COLO829 (cell line): ENCODE measurements around the gene DGKH.
A peak's percentile ranks its signal among the peaks of the same experiment; 100 is the strongest.

Source experiments
- DNase-seq: peaks from one replicate; pipeline ENCODE4 v3.0.0; 2012; ENCODE audit warnings: low spot score

Gene DGKH

GRCh38 chr13:42232671-42233070 lies 184.2 kb downstream of the DGKH start:
- DNase-seq, result no peak

- DNase-seq, result no peak
Measured at GRCh38 chr13:42233726-42234125, 185.3 kb downstream of the DGKH start.

DNA sequence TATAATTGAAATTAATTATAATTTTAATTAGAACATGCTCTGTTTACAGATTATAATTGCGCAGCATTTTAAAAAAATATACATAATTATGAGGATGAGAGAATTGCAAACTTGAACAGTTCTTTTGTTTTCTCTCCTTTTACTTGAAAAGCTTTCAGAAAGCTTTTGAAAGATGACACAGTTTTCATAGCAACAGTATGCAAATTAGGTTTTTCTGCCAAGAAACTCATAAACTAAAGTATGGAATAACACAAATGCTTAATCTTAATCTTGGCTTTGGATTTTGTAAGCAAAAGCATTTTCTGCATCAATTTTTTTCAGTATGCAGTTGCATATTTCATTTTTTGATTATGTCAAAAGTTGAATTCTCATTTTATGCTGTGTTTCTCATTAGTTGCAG lies 190.7 kb downstream of the DGKH start:
- no peak for DNase-seq

- DNase-seq, result no peak
Measured at GRCh38 chr13:42239644-42240043, 191.2 kb downstream of the DGKH start.

GRCh38 chr13:42246541-42246940 lies 198.1 kb downstream of the DGKH start:
- DNase-seq, result no peak

GRCh38 chr13:42247883-42248282 lies 199.4 kb downstream of the DGKH start:
- no peak for DNase-seq

GRCh38 chr13:42255886-42256285 lies 207.4 kb downstream of the DGKH start:
- no peak for DNase-seq

GRCh38 chr13:42258747-42259146 lies 210.3 kb downstream of the DGKH start:
- DNase-seq, result no peak

- no peak for DNase-seq
Measured at GRCh38 chr13:42259515-42259914, 211.1 kb downstream of the DGKH start.

GRCh38 chr13:42260903-42261654 lies 212.6 kb downstream of the DGKH start:
- DNase-seq, result no peak

DNA sequence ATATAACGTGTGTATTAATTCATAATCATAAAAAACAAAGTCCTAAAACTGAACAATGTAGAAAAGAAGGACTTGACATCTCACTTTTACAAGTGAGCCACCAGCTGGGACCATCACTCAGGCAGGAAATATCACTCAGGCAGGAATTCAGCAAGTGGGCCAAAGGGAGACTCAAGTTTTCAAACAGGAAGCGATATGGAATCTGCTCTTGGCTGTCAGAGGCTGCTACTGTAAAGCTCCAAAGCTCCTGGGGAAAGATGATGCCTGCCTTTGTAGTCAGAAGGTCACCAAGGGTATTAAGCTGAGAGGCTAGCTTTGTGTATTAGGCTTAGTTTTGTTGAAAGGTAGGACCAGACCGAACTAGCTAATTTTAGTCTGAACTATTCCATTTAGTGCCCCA lies 218.0 kb downstream of the DGKH start:
- DNase-seq, result peak; percentile 37

DNA sequence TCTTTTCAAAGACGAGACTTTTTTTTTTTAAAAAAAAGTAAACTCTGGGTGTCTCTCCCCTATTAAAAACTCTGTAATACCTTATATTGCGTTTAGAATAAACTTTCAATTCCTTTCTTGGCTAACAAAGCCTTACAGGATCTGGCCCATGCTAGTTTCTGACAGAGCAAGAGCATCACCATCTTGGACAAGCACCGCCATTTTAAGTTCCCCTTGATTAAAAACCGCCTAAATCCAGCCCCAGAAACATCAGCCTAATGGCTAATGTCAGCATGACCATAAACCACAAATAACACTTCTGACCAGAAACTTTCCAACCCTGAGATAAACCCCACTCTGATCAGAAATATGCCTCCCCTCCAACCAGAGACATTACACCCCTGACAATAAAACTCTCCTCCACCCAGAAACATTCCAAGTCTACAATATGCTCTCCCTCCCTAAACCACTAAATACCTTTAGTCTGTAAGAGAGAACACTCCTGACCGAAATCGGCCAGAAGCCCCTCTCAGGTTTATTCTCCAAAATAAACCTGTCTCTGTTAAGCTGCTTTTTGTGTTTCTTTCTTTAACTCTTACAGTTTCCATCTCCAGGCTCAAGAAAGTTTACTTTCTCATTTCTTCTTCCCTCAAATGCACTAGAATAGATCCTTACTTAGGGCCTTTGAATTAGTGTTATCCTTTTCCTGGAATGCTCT lies 221.9 kb downstream of the DGKH start:
- DNase-seq, result no peak

DNA sequence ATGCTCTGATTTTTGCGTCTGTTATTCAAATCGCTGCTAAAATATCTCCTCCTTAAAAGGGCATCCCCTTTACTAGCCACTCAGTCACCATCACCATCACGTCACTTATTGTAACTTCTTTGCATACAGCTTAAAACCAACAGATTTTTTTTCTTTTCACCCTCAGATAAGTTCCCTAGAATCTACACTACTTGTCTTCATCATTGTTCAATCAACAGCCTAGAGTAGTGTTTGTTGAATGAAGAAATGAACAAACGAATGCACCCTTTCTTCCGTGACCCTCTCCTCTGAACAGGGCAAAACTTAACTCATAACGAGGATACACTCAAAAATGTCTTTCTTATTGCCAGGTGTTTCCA lies 222.4 kb downstream of the DGKH start:
- no peak for DNase-seq

DNA sequence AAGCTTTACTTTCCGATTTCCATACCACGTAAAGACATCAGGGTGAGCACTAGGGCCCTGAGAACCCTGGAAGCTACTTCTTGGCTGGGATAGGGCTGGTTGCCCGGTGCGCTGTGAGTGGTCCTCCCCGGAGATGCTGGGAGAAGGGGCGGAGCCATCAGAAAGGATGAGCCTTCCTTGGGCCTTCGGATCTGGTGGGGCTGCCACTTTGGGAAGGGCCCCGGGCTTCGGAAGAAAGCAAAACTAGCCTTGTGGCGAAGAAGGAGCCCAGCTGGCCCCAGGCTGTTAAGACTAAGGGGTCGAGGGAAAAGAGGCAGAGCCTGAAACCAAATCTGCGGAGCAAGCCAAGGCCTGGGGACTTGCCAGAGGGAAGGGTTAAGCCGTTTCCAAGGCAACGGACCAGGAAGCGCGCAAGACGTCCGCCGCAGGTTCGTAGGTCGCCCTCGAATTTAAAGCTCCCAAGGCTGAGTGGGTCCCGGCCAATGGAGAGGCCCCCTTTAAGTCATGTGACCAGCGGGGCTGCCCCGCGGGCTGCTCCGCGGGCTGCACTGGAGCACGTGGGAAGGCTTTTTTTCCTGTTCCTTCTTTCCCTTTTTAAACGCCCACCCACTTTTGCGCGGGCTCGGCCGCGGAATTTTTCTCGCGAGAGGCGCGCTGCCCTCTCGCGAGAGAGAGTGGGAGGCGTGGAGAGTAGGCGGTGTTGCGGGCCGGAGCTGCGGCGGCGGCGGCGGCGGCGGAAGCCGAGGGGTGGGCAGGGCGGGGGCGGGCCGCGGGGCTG lies 223.1 kb downstream of the DGKH start:
- peak; percentile 90 for DNase-seq

GRCh38 chr13:42272115-42272803 lies 223.8 kb downstream of the DGKH start, which contains the start of gene AKAP11:
Gene AKAP11, plus strand, starts transcription at chr13:42272152. Its CDS starts 14,197 bp downstream, at chr13:42286349.
- DNase-seq, result peak; percentile 11

DNA sequence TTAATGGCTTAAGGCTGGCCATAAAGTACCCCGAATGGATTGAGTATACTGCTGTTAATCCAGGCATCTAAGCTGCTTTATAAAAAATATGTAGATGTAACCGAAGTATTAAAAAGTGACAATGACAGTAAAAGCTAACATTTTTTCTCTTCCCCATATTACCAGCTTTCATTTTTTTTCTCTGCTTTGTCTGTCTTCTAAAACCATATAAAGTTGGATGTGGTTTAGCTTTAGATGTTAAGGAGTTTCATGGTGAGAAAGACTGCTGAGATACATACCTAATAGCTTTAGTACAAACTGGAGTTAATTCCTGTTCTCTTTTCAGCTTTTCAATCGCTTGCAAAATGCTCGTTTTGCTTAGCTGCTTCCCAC lies 224.3 kb downstream of the DGKH start:
- no peak for DNase-seq

GRCh38 chr13:42274386-42275097 lies 226.1 kb downstream of the DGKH start:
- DNase-seq, result no peak

DNA sequence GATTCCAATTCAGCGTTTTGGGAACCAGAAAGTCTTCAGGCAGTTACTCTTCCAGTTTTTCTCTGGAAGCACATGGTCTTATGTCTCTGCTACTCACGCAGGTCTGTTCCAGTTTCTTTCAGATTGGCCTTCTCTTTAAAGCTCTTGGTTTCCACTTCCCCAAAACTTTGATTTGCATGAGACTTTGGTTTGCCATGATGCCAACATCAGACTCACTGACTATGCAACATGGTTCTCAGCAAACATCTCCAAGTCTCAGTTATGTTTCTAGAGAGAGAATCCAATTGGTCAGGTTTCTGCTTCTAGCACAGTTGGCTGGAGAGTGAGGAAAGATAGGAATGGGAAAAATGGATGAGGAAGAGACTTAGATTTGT lies 226.6 kb downstream of the DGKH start:
- DNase-seq, result no peak

DNA sequence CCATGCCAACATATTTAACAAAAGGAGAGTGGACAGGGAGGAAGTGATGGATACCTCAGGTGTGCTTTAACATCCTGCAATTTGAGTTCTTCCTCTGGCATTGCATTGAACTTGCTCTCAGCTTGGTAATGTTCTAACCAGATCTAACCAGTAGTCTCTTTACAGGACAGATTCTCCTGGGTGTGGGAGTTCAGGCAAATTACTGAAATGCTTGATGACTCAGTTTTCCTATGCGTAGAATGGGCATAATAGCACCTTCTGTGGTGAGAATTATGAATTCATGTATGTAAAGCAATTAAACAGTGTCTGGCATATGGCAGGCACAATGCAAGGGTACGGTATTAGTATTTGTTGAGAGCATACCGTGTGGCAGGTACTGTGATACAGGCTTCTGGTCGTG lies 227.1 kb downstream of the DGKH start:
- no peak for DNase-seq

GRCh38 chr13:42276683-42277082 lies 228.2 kb downstream of the DGKH start:
- no peak for DNase-seq

GRCh38 chr13:42277618-42278276 lies 229.3 kb downstream of the DGKH start:
- no peak for DNase-seq
